Trophoblast cell (in vitro differentiated cells and primary cell): ENCODE results near the gene C9orf85.
"Not testable (repeated sequence)": the region's sequence is repeated elsewhere in the genome, so short reads cannot be mapped to it uniquely, and the experiment has no call there.

Experiments
- DNase-seq, 2 donors: peaks; one replicate each; pipeline ENCODE4 v3.0.0-alpha.2; 2016
- H2AFZ ChIP-seq: 2 replicates; pipeline ENCODE4 v1.6.1; 2013; ENCODE audit warnings: low read length, moderate library complexity, mild to moderate bottlenecking; ENCODE audit not compliant: insufficient read depth, poor library complexity
- H2AK5ac ChIP-seq: 2 replicates; pipeline ENCODE4 v1.6.1; 2013; ENCODE audit warnings: mild to moderate bottlenecking, low read length
- H2BK120ac ChIP-seq: 2 replicates; pipeline ENCODE4 v1.6.1; 2013; ENCODE audit warnings: low read length, mild to moderate bottlenecking, moderate library complexity; ENCODE audit not compliant: insufficient read depth, poor library complexity
- H2BK12ac ChIP-seq: 2 replicates; pipeline ENCODE4 v1.6.1; 2013; ENCODE audit warnings: mild to moderate bottlenecking, low read length, moderate library complexity
- H2BK5ac ChIP-seq: 2 replicates; pipeline ENCODE4 v1.6.1; 2013; ENCODE audit warnings: low read length, low read depth, moderate library complexity, mild to moderate bottlenecking; ENCODE audit not compliant: poor library complexity
- H3K14ac ChIP-seq: 2 replicates; pipeline ENCODE4 v1.6.1; 2013; ENCODE audit warnings: mild to moderate bottlenecking, low read length
- H3K18ac ChIP-seq: 2 replicates; pipeline ENCODE4 v1.6.1; 2013; ENCODE audit warnings: mild to moderate bottlenecking, low read length
- H3K23ac ChIP-seq: 2 replicates; pipeline ENCODE4 v1.6.1; 2013; ENCODE audit warnings: low read length
- H3K27ac ChIP-seq: 2 replicates; pipeline ENCODE4 v1.5.1; 2013; ENCODE audit warnings: low read depth, mild to moderate bottlenecking, inconsistent platforms, low read length, moderate library complexity
- H3K27me3 ChIP-seq: 2 replicates; pipeline ENCODE4 v1.6.1; 2013; ENCODE audit warnings: inconsistent platforms, mild to moderate bottlenecking, low read length, moderate library complexity; ENCODE audit not compliant: insufficient read depth
- H3K36me3 ChIP-seq, 2 experiments: 1 replicate in 1 of 2; 2 replicates in 1 of 2; pipeline ENCODE4 v1.6.1; 2013; ENCODE audit warnings: low read length in 2 of 2, mild to moderate bottlenecking in 2 of 2, moderate library complexity in 1 of 2; ENCODE audit not compliant: insufficient read depth in 2 of 2, control insufficient read depth in 1 of 2
- H3K4ac ChIP-seq: 2 replicates; pipeline ENCODE4 v1.6.1; 2013; ENCODE audit warnings: low read depth, mild to moderate bottlenecking, low read length, moderate library complexity
- H3K4me1 ChIP-seq, 2 experiments: 1 replicate in 1 of 2; 2 replicates in 1 of 2; pipeline ENCODE4 v1.6.1; 2013; ENCODE audit warnings: low read length in 2 of 2, mild to moderate bottlenecking in 2 of 2, moderate library complexity in 1 of 2; ENCODE audit not compliant: insufficient read depth in 2 of 2, control insufficient read depth in 1 of 2
- H3K4me2 ChIP-seq: 2 replicates; pipeline ENCODE4 v1.6.1; 2013; ENCODE audit warnings: inconsistent platforms, mild to moderate bottlenecking, low read length, moderate library complexity
- H3K4me3 ChIP-seq: 2 replicates; pipeline ENCODE4 v1.5.1; 2013; ENCODE audit warnings: mild to moderate bottlenecking, low read depth, low read length, inconsistent platforms
- H3K79me1 ChIP-seq: one replicate; pipeline ENCODE4 v1.6.1; 2013; ENCODE audit warnings: low read length
- H3K79me2 ChIP-seq: 2 replicates; pipeline ENCODE4 v1.6.1; 2013; ENCODE audit warnings: low read length, mild to moderate bottlenecking; ENCODE audit not compliant: control insufficient read depth, insufficient read depth, poor library complexity
- H3K9ac ChIP-seq: 2 replicates; pipeline ENCODE4 v1.6.1; 2013; ENCODE audit warnings: mild to moderate bottlenecking, low read length
- H3K9me3 ChIP-seq: 2 replicates; pipeline ENCODE4 v1.6.1; 2013; ENCODE audit warnings: low read depth, mild to moderate bottlenecking, control low read depth, inconsistent platforms, low read length; ENCODE audit not compliant: insufficient read depth
- H4K12ac ChIP-seq: 2 replicates; pipeline ENCODE4 v1.6.1; 2013; ENCODE audit warnings: low read depth, mild to moderate bottlenecking, low read length, moderate library complexity
- H4K8ac ChIP-seq: 2 replicates; pipeline ENCODE4 v1.6.1; 2013; ENCODE audit warnings: low read depth, mild to moderate bottlenecking, low read length, moderate library complexity
- H4K91ac ChIP-seq: one replicate; pipeline ENCODE4 v1.6.1; 2013; ENCODE audit warnings: low read depth, mild to moderate bottlenecking, low read length, moderate library complexity
- WGBS: extraction: QIAGEN DNeasy Blood & Tissue Kit; methylation state at CpG from one replicate; pipeline ENCODE4 v1.1.7; 2013; ENCODE audit warnings: missing lambda C conversion rate; ENCODE audit not compliant: insufficient read length, insufficient coverage; ENCODE audit errors: extremely low coverage; 5-methylcytosine and 5-hydroxymethylcytosine counted together

C9orf85 gene

DNA sequence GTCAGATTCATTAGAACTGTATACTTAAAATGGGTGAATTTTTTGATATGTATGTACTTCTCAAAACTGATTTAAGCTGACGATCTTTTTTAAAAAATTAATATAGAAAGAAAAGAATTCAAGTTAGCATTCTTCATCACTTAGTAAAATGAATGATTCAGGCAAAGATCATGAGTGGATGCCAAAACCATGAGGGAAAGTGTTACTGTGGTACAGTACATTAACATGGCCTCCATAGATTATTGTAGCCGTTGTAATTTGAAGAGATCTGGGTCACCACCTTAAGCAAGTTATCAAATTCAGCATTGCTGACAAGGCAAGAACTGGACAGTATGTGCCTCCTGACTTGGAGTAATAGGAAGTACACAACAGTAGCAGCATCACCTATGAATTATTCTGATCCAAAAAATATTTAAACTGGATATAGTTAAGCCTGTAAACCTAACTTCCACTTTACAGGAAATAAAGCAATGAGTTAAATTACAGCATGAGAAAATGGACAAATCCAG lies 29.7 kb downstream of the C9orf85 start:
- Histone ChIP-seq H3K4me3 (no peak overlapping the region), H3K4me1 (peaks cover 0 to 3% of the 10 kb centered on the region in 2 experiments), H3K4ac (no peak overlapping the region), H3K79me1 (no peaks in the 10 kb centered on the region), H2AK5ac (no peak overlapping the region), H3K9me3 (no peaks in the 10 kb centered on the region), H3K4me2 (no peak overlapping the region), H3K79me2 (no peaks in the 10 kb centered on the region), H4K91ac (no peak overlapping the region), H3K27me3 (no peaks in the 10 kb centered on the region), H2AFZ (no peak overlapping the region), H3K23ac (no peak overlapping the region), H2BK12ac (no peak overlapping the region), H4K12ac (no peak overlapping the region), H3K14ac (no peak overlapping the region), H3K9ac (no peak overlapping the region), H4K8ac (no peak overlapping the region), H3K18ac (no peak overlapping the region), H2BK5ac (no peak overlapping the region), H2BK120ac (no peak overlapping the region), H3K27ac (no peak overlapping the region), H3K36me3 (no peaks in the 10 kb centered on the region)
- no peak for DNase-seq
- WGBS = no CpG with 5 or more reads among the region's 2 CpGs

DNA sequence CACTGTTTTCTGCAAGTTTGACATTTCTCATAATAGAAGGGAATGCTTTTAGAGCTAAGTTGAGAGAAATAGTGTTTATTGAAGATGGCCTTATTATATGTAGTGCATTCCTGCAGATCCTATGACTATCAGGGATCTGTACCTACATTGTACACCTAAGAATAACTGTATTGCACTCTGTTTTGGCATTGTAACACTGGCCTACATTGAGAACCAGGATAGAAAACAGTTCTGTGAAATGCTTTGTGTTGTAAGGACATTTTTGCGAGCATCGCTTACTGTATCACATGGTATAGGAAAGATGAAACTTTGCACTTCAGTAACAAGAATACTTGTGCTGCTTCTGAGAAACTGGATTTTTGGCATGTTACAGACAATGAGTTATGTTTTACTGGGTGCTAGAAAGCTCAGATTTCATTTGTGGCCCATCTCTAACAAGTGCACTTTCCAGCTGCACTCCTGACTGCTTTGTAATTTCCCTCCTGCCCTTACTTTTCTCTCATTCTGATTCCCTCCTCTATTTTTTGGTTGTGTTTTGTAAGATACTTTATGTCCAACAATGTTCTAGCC lies 30.6 kb downstream of the C9orf85 start:
- no CpG with 5 or more reads among the region's 2 CpGs for whole genome bisulfite sequencing
- Histone ChIP-seq H3K4me2 (no peak overlapping the region), H3K4me1 (peaks cover 0 to 3% of the 10 kb centered on the region in 2 experiments), H4K12ac (no peak overlapping the region), H2BK5ac (no peak overlapping the region), H2BK120ac (no peak overlapping the region), H4K91ac (no peak overlapping the region), H3K18ac (no peak overlapping the region), H3K4me3 (no peak overlapping the region), H4K8ac (no peak overlapping the region), H3K9ac (no peak overlapping the region), H3K14ac (no peak overlapping the region), H2AFZ (no peak overlapping the region), H3K23ac (no peak overlapping the region), H3K27me3 (no peaks in the 10 kb centered on the region), H3K4ac (no peak overlapping the region), H3K79me1 (no peaks in the 10 kb centered on the region), H3K36me3 (no peaks in the 10 kb centered on the region), H2BK12ac (no peak overlapping the region), H3K79me2 (no peaks in the 10 kb centered on the region), H3K27ac (no peak overlapping the region), H2AK5ac (no peak overlapping the region), H3K9me3 (no peaks in the 10 kb centered on the region)
- no peak for DNase-seq

DNA sequence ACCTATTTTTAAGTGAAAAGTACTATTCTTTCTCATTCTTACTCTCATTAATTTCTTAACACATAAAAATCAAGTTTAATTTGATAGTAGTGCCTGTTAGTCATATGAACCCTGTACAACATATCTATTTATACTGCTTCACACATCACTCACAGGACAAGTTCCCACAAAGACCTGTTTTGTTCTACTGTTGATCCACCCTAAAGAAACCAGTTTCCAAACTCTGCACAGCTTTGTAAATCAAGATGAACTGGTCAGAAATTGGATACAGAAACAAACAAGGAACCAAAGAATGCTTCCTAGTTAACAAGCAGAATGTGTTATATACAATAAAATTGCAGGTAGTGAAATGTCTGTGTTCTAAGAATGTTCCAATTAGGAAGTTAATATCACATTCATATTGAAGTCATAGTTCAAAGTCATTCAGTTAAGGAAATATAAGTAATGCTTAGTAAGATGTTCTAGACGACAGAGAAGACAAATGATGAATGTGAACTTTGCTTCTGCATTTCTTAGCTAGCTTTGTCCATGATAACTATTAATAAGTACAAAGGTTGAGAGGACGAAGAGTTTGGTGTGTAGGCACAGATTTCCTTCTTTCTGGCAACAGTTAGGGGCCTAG lies 33.4 kb downstream of the C9orf85 start:
- no peaks in the 10 kb centered on the region for H3K79me1 ChIP-seq
- no peak overlapping the region for H4K12ac ChIP-seq
- WGBS = no CpG with 5 or more reads among the region's 2 CpGs
- H3K9me3 ChIP-seq = no peaks in the 10 kb centered on the region
- H3K14ac ChIP-seq = no peak overlapping the region
- H3K9ac ChIP-seq = no peak overlapping the region
- no peak overlapping the region for H3K4ac ChIP-seq
- H2BK5ac ChIP-seq = no peak overlapping the region
- no peak overlapping the region for H4K8ac ChIP-seq
- DNase-seq = no peak
- H3K27me3 ChIP-seq = no peaks in the 10 kb centered on the region
- H3K4me1 ChIP-seq = peaks cover 0 to 3% of the 10 kb centered on the region in 2 experiments
- H2BK12ac ChIP-seq = no peak overlapping the region
- H3K18ac ChIP-seq = no peak overlapping the region
- no peak overlapping the region for H2AFZ ChIP-seq
- H3K23ac ChIP-seq = no peak overlapping the region
- peak overlapping the region; percentile 34 for H3K27ac ChIP-seq
- H3K4me3 ChIP-seq = no peak overlapping the region
- H2BK120ac ChIP-seq = no peak overlapping the region
- H3K4me2 ChIP-seq = no peak overlapping the region
- no peak overlapping the region for H2AK5ac ChIP-seq
- H3K36me3 ChIP-seq = no peaks in the 10 kb centered on the region
- no peak overlapping the region for H4K91ac ChIP-seq
- H3K79me2 ChIP-seq = no peaks in the 10 kb centered on the region

DNA sequence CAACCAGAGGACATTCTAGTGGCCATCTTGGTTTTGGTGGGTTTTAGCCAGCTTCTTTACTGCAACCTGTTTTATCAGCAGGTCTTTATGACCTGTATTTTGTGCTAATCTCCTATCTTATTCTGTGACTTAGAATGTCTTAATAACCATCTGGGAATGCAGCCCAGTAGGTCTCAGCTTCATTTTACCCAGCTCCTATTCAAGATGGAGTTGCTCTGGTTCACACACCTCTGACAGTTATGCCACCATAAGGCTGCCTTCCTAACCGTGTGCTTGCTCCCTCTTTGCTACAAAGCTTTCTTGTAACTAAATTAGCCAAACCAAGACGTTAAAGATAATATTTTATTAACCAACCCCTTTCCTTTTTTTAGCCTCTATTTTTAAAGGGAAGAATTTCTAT lies 43.2 kb downstream of the C9orf85 start:
- not testable (repeated sequence) for H4K91ac ChIP-seq, H3K4me2 ChIP-seq, H3K9me3 ChIP-seq, H2BK5ac ChIP-seq, H4K8ac ChIP-seq, H3K14ac ChIP-seq, H3K4me3 ChIP-seq, H3K27ac ChIP-seq, H2BK12ac ChIP-seq, H3K27me3 ChIP-seq, H3K79me2 ChIP-seq, H2BK120ac ChIP-seq, H3K4ac ChIP-seq, DNase-seq, H4K12ac ChIP-seq, H3K9ac ChIP-seq, H3K36me3 ChIP-seq, H3K23ac ChIP-seq, H2AFZ ChIP-seq, H2AK5ac ChIP-seq, H3K79me1 ChIP-seq, H3K4me1 ChIP-seq, H3K18ac ChIP-seq
- WGBS = no CpG with 5 or more reads among the region's 2 CpGs
